H1 (cell line): ENCODE measurements around the gene RPUSD1. TPM values are rescaled to one million over a fixed set of nuclear protein-coding genes. Genes with fewer than 3 reads are reported as not detected.

Experiments used
- CTCF ChIA-PET: fragments of 300-600 bp; sonication (Branson Sonifier 250); formaldehyde crosslinking; loops from one replicate; lab custom pipeline; 2021; ENCODE audit not compliant: partially characterized antibody; lab: Charles Lee
- POLR2A ChIA-PET: fragments of 300-600 bp; sonication (Branson Sonifier 250); formaldehyde crosslinking; loops from one replicate; lab custom pipeline; 2021; ENCODE audit warnings: inconsistent platforms; ENCODE audit not compliant: partially characterized antibody; lab: Charles Lee
- DNase-seq, 2 experiments: peaks; one replicate each; pipeline versions ENCODE4 v3.0.0 to v3.0.0-alpha.2; 2010 to 2022; ENCODE audit warnings: low spot score in 2 of 2, low read depth in 1 of 2, mixed read lengths in 1 of 2
- FAIRE-seq: peaks from 2 replicates; lab custom pipeline; 2011; peaks lifted over from hg19 to GRCh38; lab: Jason Lieb, UNC
- H2AFZ ChIP-seq: 2 replicates; pipeline ENCODE4 v1.8.1; 2012; ENCODE audit warnings: low read length, inconsistent platforms
- H2AK5ac ChIP-seq: 2 replicates; pipeline ENCODE4 v1.6.1; 2013; ENCODE audit warnings: low read depth, low read length
- H2BK120ac ChIP-seq: replicated peaks from 2 replicates; pipeline ENCODE3; 2013; ENCODE audit warnings: low read depth, low read length, inconsistent platforms
- H2BK12ac ChIP-seq: 2 replicates; pipeline ENCODE4 v1.6.1; 2013; ENCODE audit warnings: low read depth, low read length
- H2BK15ac ChIP-seq: 2 replicates; pipeline ENCODE4 v1.6.1; 2013; ENCODE audit warnings: low read length
- H2BK20ac ChIP-seq: 2 replicates; pipeline ENCODE4 v1.6.1; 2013; ENCODE audit warnings: low read length
- H2BK5ac ChIP-seq: 2 replicates; pipeline ENCODE4 v1.6.1; 2013; ENCODE audit warnings: low read depth, low read length
- H3K14ac ChIP-seq: 2 replicates; pipeline ENCODE4 v1.6.1; 2013; ENCODE audit warnings: inconsistent platforms; ENCODE audit not compliant: insufficient read length
- H3K18ac ChIP-seq: 2 replicates; pipeline ENCODE4 v1.6.1; 2013; ENCODE audit warnings: low read length; ENCODE audit errors: extremely low read depth
- H3K23ac ChIP-seq: 2 replicates; pipeline ENCODE4 v1.6.1; 2013; ENCODE audit warnings: inconsistent platforms; ENCODE audit not compliant: insufficient read length
- H3K23me2 ChIP-seq: 2 replicates; pipeline ENCODE4 v1.6.1; 2013; ENCODE audit warnings: low read depth, low read length
- H3K27ac ChIP-seq: 2 replicates; pipeline ENCODE4 v1.6.1; 2011; ENCODE audit warnings: low read depth, low read length, inconsistent platforms
- H3K27me3 ChIP-seq, 4 experiments: replicated peaks in 1 of 4; 1 replicate in 1 of 4; 2 replicates in 3 of 4; pipeline versions ENCODE4 v1.6.1 to v1.8.1; 2011 to 2013; ENCODE audit warnings: low read length in 3 of 4, mild to moderate bottlenecking in 3 of 4, inconsistent platforms in 2 of 4, mixed read lengths in 2 of 4, moderate library complexity in 1 of 4; ENCODE audit not compliant: control insufficient read depth in 3 of 4, insufficient read depth in 3 of 4; ENCODE audit errors: extremely low read depth in 1 of 4
- H3K36me3 ChIP-seq, 4 experiments: 2 replicates each; pipeline versions ENCODE4 v1.6.1 to v1.8.1; 2011 to 2013; ENCODE audit warnings: mild to moderate bottlenecking in 4 of 4, low read length in 3 of 4, moderate library complexity in 2 of 4, control low read depth in 1 of 4, inconsistent platforms in 1 of 4; ENCODE audit not compliant: insufficient read depth in 4 of 4, control insufficient read depth in 2 of 4
- H3K4ac ChIP-seq: replicated peaks from 2 replicates; pipeline ENCODE3; 2013; ENCODE audit warnings: low read length, low read depth, mixed read lengths, inconsistent platforms; ENCODE audit not compliant: insufficient read length
- H3K4me1 ChIP-seq, 4 experiments: replicated peaks in 1 of 4; 1 replicate in 1 of 4; 2 replicates in 3 of 4; pipeline versions ENCODE4 v1.6.1 to v1.8.1; 2011 to 2013; ENCODE audit warnings: low read length in 3 of 4, inconsistent platforms in 2 of 4, mixed read lengths in 1 of 4; ENCODE audit not compliant: insufficient read depth in 4 of 4, control insufficient read depth in 3 of 4
- H3K4me2 ChIP-seq, 2 experiments: 2 replicates each; pipeline versions ENCODE4 v1.6.1 to v1.8.1; 2011 to 2013; ENCODE audit warnings: low read depth in 2 of 2, low read length in 2 of 2, control low read depth in 1 of 2, inconsistent platforms in 1 of 2, mild to moderate bottlenecking in 1 of 2; ENCODE audit not compliant: insufficient read depth in 1 of 2
- H3K4me3 ChIP-seq, 4 experiments: fragments of 200-600, 300-600 bp in 1 of 4; sonication (generic), shearing (Covaris generic), sonication (Bioruptor Twin) in 1 of 4; 2 replicates each; pipeline versions ENCODE4 v1.5.1 to v1.8.1; 2011 to 2016; ENCODE audit warnings: low read length in 4 of 4, low read depth in 3 of 4, control low read depth in 2 of 4, inconsistent platforms in 2 of 4, mild to moderate bottlenecking in 2 of 4, mixed read lengths in 1 of 4, moderate library complexity in 1 of 4; ENCODE audit not compliant: insufficient read depth in 2 of 4; ENCODE audit errors: extremely low read depth in 1 of 4
- H3K56ac ChIP-seq: replicated peaks from 2 replicates; pipeline ENCODE3; 2013; ENCODE audit warnings: low read depth, mild to moderate bottlenecking, mixed read lengths, low read length, inconsistent platforms; ENCODE audit not compliant: insufficient read length
- H3K79me1 ChIP-seq: 2 replicates; pipeline ENCODE4 v1.6.1; 2013; ENCODE audit warnings: low read depth, low read length, control low read depth
- H3K79me2 ChIP-seq, 2 experiments: 2 replicates each; pipeline versions ENCODE4 v1.6.1 to v1.8.1; 2012 to 2013; ENCODE audit warnings: low read length in 2 of 2, mild to moderate bottlenecking in 2 of 2, inconsistent platforms in 1 of 2; ENCODE audit not compliant: insufficient read depth in 2 of 2, control insufficient read depth in 1 of 2
- H3K9ac ChIP-seq, 4 experiments: replicated peaks in 1 of 4; 1 replicate in 1 of 4; 2 replicates in 3 of 4; pipeline versions ENCODE4 v1.6.1 to v1.8.1; 2011 to 2013; ENCODE audit warnings: low read depth in 3 of 4, low read length in 3 of 4, control low read depth in 2 of 4, mild to moderate bottlenecking in 2 of 4, moderate library complexity in 2 of 4, inconsistent platforms in 1 of 4; ENCODE audit errors: extremely low read depth in 1 of 4
- H3K9me3 ChIP-seq, 2 experiments: 2 replicates each; pipeline versions ENCODE4 v1.6.1 to v1.8.1; 2012 to 2013; ENCODE audit warnings: mild to moderate bottlenecking in 2 of 2, moderate library complexity in 2 of 2, control low read depth in 1 of 2, inconsistent platforms in 1 of 2, low read depth in 1 of 2, low read length in 1 of 2, mixed read lengths in 1 of 2; ENCODE audit not compliant: insufficient read depth in 2 of 2
- H4K20me1 ChIP-seq, 2 experiments: replicated peaks in 1 of 2; 2 replicates each; pipeline versions ENCODE3 to v1.8.1; 2011 to 2013; ENCODE audit warnings: inconsistent platforms in 2 of 2, low read length in 2 of 2, mild to moderate bottlenecking in 1 of 2; ENCODE audit not compliant: insufficient read depth in 2 of 2, control insufficient read depth in 1 of 2
- H4K5ac ChIP-seq: 2 replicates; pipeline ENCODE4 v1.6.1; 2013; ENCODE audit warnings: low read length, low read depth, mixed read lengths, inconsistent platforms; ENCODE audit not compliant: insufficient read length
- H4K8ac ChIP-seq: 2 replicates; pipeline ENCODE4 v1.8.0; 2013; ENCODE audit warnings: mild to moderate bottlenecking, moderate library complexity, low read length, inconsistent platforms; ENCODE audit not compliant: insufficient read depth; ENCODE audit errors: extremely low read depth
- H4K91ac ChIP-seq: replicated peaks from 2 replicates; pipeline ENCODE3; 2013; ENCODE audit warnings: low read length, mixed read lengths, inconsistent platforms; ENCODE audit not compliant: insufficient read length
- ASH2L ChIP-seq: fragments of 200-600, 300-600 bp; sonication (generic); IDR thresholded peaks from one replicate; pipeline ENCODE4 v1.7.1; 2017; ENCODE audit warnings: low read length
- BACH1 ChIP-seq: IDR thresholded peaks from 2 replicates; pipeline ENCODE4 v1.6.1; 2012; ENCODE audit warnings: low read length, improper control_type of control experiment
- EZH2 ChIP-seq: fragments of 200-600 bp; sonication (generic); IDR thresholded peaks from 2 replicates; pipeline ENCODE4 v1.7.1; 2012; ENCODE audit warnings: low read depth, mild to moderate bottlenecking, moderate library complexity, low read length, inconsistent platforms; ENCODE audit not compliant: severe bottlenecking
- HDAC2 ChIP-seq, 2 experiments: fragments of 300-600 bp in 1 of 2; sonication (generic) in 1 of 2; IDR thresholded peaks; 2 replicates each; pipeline ENCODE4 v1.6.1; 2011 to 2012; ENCODE audit warnings: low read depth in 2 of 2, low read length in 2 of 2, mild to moderate bottlenecking in 2 of 2, moderate library complexity in 2 of 2, borderline replicate concordance in 1 of 2, inconsistent platforms in 1 of 2
- JUN ChIP-seq: IDR thresholded peaks from 2 replicates; pipeline ENCODE4 v1.6.1; 2011; ENCODE audit warnings: low read depth, mild to moderate bottlenecking, improper control_type of control experiment, low read length
- JUND ChIP-seq: IDR thresholded peaks from 2 replicates; pipeline ENCODE4 v1.6.1; 2011; ENCODE audit warnings: mild to moderate bottlenecking, improper control_type of control experiment, low read length
- SIX5 ChIP-seq: IDR thresholded peaks from 2 replicates; pipeline ENCODE4 v1.6.1; 2011; ENCODE audit warnings: mild to moderate bottlenecking, low read depth, low read length
- SRF ChIP-seq: IDR thresholded peaks from 2 replicates; pipeline ENCODE4 v1.6.1; 2011; ENCODE audit warnings: mild to moderate bottlenecking, low read depth, low read length, moderate library complexity
- TCF12 ChIP-seq: IDR thresholded peaks from 2 replicates; pipeline ENCODE4 v1.6.1; 2011; ENCODE audit warnings: low read depth, mild to moderate bottlenecking, low read length
- ZNF274 ChIP-seq: IDR thresholded peaks from 2 replicates; pipeline ENCODE4 v1.7.0; 2012; ENCODE audit warnings: low read length, borderline replicate concordance; ENCODE audit errors: extremely low read depth
- WGBS, 2 experiments: shearing (Covaris generic) in 1 of 2; methylation state at CpG; one replicate each; pipeline versions ENCODE4 v1.1.6 to v1.1.7; 2013 to 2015; ENCODE audit warnings: low lambda C conversion rate in 2 of 2, mixed read lengths in 2 of 2, inconsistent platforms in 1 of 2, low coverage in 1 of 2, missing lambda C conversion rate in 1 of 2; ENCODE audit not compliant: insufficient replicate concordance in 2 of 2, insufficient coverage in 1 of 2, insufficient read length in 1 of 2; ENCODE audit errors: extremely low coverage in 1 of 2, missing lambda C conversion rate in 1 of 2; 5-methylcytosine and 5-hydroxymethylcytosine counted together
- polyA plus RNA-seq, 7 experiments: library from polyadenylated mRNA; depleted of rRNA in 3 of 7; stranded (reverse) in 5 of 7; unstranded in 2 of 7; fragments of >200 nt in 5 of 7; fragments of 200-250 nt in 2 of 7; gene quantifications; 1 replicate in 5 of 7; 2 replicates in 1 of 7; 4 replicates in 1 of 7; pipeline versions ENCODE4 v1.2.1 to v1.2.3, GENCODE V29; 2011 to 2013; ENCODE audit warnings: missing spikeins in 2 of 7, mixed read lengths in 2 of 7
- total RNA-seq: library from RNA; stranded (reverse); fragmentation: NEBNext Ultra II Directional; extraction: Animal tissue kit (Norgen Biotek cat#: 25700); gene quantifications from 2 replicates; pipeline ENCODE4 v1.2.1, GENCODE V29; 2021

RPUSD1 gene
- total and polyA plus RNA-seq, 2 of the 8 experiments (the other 6 are each of a cell fraction or from before 2014, with no cell fraction given) = 32.2 to 61.8 TPM

DNA sequence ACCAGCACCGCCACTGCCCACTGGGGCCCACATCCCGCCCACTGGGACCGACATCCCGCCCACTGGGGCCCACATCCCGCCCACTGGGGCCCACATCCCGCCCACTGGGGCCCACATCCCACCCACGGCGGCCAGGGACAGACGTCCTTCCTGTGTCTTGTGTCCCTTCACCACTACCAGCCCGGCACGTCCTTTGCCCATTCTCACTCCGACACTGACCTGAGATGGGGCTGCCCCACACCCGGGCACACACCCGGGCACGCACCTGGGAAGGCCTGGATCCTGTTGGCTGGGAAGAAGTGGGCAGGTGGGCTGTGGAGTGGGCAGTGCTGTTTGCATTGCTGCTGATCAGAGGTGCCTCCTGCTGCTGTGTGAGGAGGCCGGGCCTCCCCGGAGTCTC, 40.7 kb upstream of the RPUSD1 start:
- Histone ChIP-seq H3K23me2 (no peaks in the 10 kb centered on the region), H3K36me3 (no peaks in the 10 kb centered on the region), H2BK5ac (no peak overlapping the region), H3K23ac (no peak overlapping the region), H2BK15ac (no peak overlapping the region), H2BK120ac (no peak overlapping the region), H3K4me3 (no peak overlapping the region), H2BK20ac (no peak overlapping the region), H4K91ac (no peak overlapping the region), H3K4ac (no peak overlapping the region), H2BK12ac (no peak overlapping the region), H4K8ac (no peak overlapping the region), H3K27me3 (no peaks in the 10 kb centered on the region), H3K56ac (no peak overlapping the region), H3K27ac (no peak overlapping the region), H3K9me3 (peaks cover 0 to 46% of the 10 kb centered on the region in 2 experiments; a peak in 2 of 4 replicates), H3K79me2 (no peaks in the 10 kb centered on the region), H3K4me1 (peaks cover 0 to 6% (median 0%) of the 10 kb centered on the region in 4 experiments; a peak in 1 of 7 replicates), H3K79me1 (no peaks in the 10 kb centered on the region), H3K9ac (no peak overlapping the region), H3K18ac (no peak overlapping the region), H3K4me2 (no peak overlapping the region), H4K20me1 (peaks cover 0 to 3% of the 10 kb centered on the region in 2 experiments), H4K5ac (no peak overlapping the region), H3K14ac (no peak overlapping the region), H2AFZ (no peak overlapping the region), H2AK5ac (no peak overlapping the region)
- DNase-seq (no peak), FAIRE-seq (no peak)
- POLR2A ChIA-PET = no interaction called here
- WGBS, 2 experiments = 89% methylated on average over 9 of the region's 17 CpGs; no CpG with 5 or more reads in 1 of the 2 experiments
- CTCF ChIA-PET = interaction anchor here (1.2 kb wide), 1 partner anchor 228 kb away, joined by 3 read pairs; no protein-coding TSS in a partner anchor
- no peak for TF ChIP-seq ASH2L
- no peak for TF ChIP-seq SRF
- TF ChIP-seq HDAC2 (IDR thresholded peaks at IDR 0.05; ENCODE audit: borderline replicate concordance in 1 of 2, low read depth in 2 of 2, low read length in 2 of 2) = no peak
- TF ChIP-seq EZH2 = no peak
- no peak for TF ChIP-seq BACH1
- TF ChIP-seq TCF12 = no peak
- no peak for TF ChIP-seq ZNF274
- no peak for TF ChIP-seq SIX5
- TF ChIP-seq JUN = no peak
- no peak for TF ChIP-seq JUND
